HepG2 (cell line): ENCODE results near the gene CISH.

Experiments used
- BRCA1 ChIP-seq: sonication (generic); formaldehyde crosslinking; IDR thresholded peaks from 2 replicates; pipeline ENCODE4 v1.4.0; 2020; ENCODE audit warnings: missing genetic modification reagents
- CTCF ChIP-seq: sonication (generic); formaldehyde crosslinking; IDR thresholded peaks from 2 replicates; pipeline ENCODE4 v1.5.0; 2020; ENCODE audit warnings: mild to moderate bottlenecking, missing genetic modification reagents, moderate library complexity
- FOXP1 ChIP-seq, 2 experiments: fragments of 450-650 bp in 1 of 2; IDR thresholded peaks; 2 replicates each; pipeline ENCODE4 v1.6.1; 2017 to 2018; ENCODE audit warnings: antibody characterized with exemption in 1 of 2
- GTF2F1 ChIP-seq: fragments of 150-350 bp; IDR thresholded peaks from 2 replicates; pipeline ENCODE4 v1.6.1; 2014; ENCODE audit warnings: low read length
- JUNB ChIP-seq: sonication (generic); formaldehyde crosslinking; IDR thresholded peaks from 2 replicates; pipeline ENCODE4 v1.8.0; 2022; ENCODE audit warnings: missing genetic modification reagents, mild to moderate bottlenecking, borderline replicate concordance
- MAFG ChIP-seq: sonication (generic); formaldehyde crosslinking; IDR thresholded peaks from 2 replicates; pipeline ENCODE4 v1.5.1; 2020; ENCODE audit warnings: mild to moderate bottlenecking, missing genetic modification reagents
- MYC ChIP-seq: sonication (generic); formaldehyde crosslinking; IDR thresholded peaks from 2 replicates; pipeline ENCODE4 v1.9.0; 2021; ENCODE audit warnings: missing genetic modification reagents, borderline replicate concordance
- REST ChIP-seq, 2 experiments: IDR thresholded peaks; 2 replicates each; pipeline ENCODE4 v1.6.1; 2011 to 2012; ENCODE audit warnings: low read length in 2 of 2, borderline replicate concordance in 1 of 2, low read depth in 1 of 2, mild to moderate bottlenecking in 1 of 2, moderate library complexity in 1 of 2
- ZBTB46 ChIP-seq: sonication (generic); formaldehyde crosslinking; IDR thresholded peaks from 2 replicates; pipeline ENCODE4 v1.4.0; 2020; ENCODE audit warnings: mild to moderate bottlenecking, missing genetic modification reagents, borderline replicate concordance

GRCh38 chr3:50577348-50577747 lies 34.2 kb downstream of the CISH start:
- no peak for TF ChIP-seq MAFG (CRISPR knock-in tag)
- TF ChIP-seq BRCA1 (CRISPR knock-in tag): no peak
- no peak for TF ChIP-seq JUNB (CRISPR knock-in tag)
- no peak for TF ChIP-seq GTF2F1
- no peak for TF ChIP-seq MYC (CRISPR knock-in tag)
- TF ChIP-seq FOXP1 (IDR thresholded peaks at IDR 0.05): no peak
- no peak for TF ChIP-seq FOXP1 (CRISPR knock-in tag; IDR thresholded peaks at IDR 0.05)
- TF ChIP-seq ZBTB46 (CRISPR knock-in tag): no peak
- TF ChIP-seq CTCF (CRISPR knock-in tag): no peak
- TF ChIP-seq REST (IDR thresholded peaks at IDR 0.05; ENCODE audit: borderline replicate concordance in 1 of 2, low read depth in 1 of 2, low read length in 2 of 2): no peak
